Measurements from ENCODE around the gene JSRP1.
"Not testable (repeated sequence)": the region's sequence is repeated elsewhere in the genome, so short reads cannot be mapped to it uniquely, and the experiment has no call there.

Gene JSRP1

GRCh38 chr19:2282062-2282861 is 26.0 kb upstream of the JSRP1 start, which contains the start of gene PEAK3:
Gene PEAK3, minus strand, starts transcription at chr19:2282175. Its CDS starts 1,244 bp downstream, at chr19:2280931.
- peak; percentile 50 for DNase-seq

GRCh38 chr19:2281265-2282061 is 25.2 kb upstream of the JSRP1 start:
- not testable (repeated sequence) for DNase-seq

GRCh38 chr19:2280633-2281264 is 24.5 kb upstream of the JSRP1 start:
- no peak for DNase-seq

GRCh38 chr19:2278459-2279158 is 22.4 kb upstream of the JSRP1 start:
- DNase-seq: no peak

GRCh38 chr19:2277138-2277537 is 20.9 kb upstream of the JSRP1 start:
- DNase-seq: no peak

- no peak for DNase-seq
Measured at GRCh38 chr19:2276429-2276986, 20.3 kb upstream of the JSRP1 start.

DNA sequence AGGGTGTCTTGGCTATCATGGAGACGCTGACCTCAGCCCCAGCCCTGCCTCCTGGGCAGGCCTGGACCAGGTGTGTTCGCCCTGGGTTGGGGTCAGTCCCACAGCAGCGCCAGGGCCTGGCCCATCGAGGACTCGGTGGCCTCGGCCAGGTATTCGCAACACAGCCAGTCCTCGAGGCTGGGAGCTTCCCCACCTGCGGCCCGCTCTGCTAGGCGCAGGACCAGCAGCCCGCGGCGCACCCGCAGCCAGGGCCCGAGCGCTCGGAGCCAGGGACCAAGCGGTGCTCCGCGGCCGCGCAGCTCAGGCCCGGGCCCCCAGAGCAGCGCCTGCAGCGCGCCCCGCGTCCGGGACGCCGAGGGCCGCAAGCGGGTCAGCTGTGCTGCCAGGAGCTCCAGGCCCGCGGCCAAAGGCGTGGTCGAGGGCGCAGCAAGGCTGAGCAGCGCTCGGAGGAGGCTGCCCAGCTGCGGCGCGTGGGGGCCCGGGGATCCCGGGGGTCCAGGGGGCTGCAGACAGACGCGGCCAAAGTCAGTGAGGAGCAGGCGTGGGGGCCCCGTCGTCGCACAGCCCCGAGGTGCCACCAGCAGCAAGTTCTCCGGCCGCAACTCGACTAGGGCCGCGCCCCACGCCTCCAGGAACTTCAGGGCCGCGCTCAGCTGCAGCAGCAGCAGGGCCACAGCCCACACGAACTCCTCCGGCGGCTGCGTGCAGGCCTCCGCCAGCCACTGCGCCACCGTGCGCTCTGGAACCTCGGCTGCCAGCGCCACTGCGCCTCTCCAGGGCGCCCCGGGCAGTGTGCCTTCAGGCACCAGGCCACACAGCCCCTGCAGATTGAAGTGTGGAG is 19.6 kb upstream of the JSRP1 start:
- no peak for DNase-seq

DNA sequence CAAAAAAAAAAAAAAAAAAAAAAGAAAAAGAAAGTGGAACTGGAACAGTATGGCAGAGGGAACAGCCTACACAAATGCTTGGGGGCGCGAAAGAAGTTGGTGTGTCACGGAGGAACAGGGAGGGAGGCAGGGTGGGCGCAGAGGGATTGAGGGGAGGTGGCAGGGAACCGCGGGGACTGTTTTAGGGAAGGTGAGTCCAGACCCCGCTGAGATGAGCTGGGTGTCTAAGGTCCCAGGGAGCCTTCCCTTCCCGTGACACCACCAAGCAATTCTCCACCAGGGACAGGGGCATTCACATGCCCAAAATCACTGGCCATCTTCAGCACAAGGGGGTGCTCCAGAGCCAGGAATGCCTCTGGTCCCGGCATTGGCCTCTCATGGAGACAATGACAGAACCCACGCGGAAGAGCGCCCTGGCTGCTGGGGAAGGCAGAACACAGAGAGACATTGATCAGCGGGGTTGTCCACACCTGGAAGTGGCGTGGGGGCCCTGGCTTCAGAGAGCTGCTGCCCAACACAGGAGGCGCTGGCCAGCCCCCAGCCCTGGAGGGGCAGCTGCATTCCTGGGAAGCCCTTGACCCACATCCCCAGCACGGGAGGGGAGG is 18.8 kb upstream of the JSRP1 start:
- peak; percentile 53 for DNase-seq

DNA sequence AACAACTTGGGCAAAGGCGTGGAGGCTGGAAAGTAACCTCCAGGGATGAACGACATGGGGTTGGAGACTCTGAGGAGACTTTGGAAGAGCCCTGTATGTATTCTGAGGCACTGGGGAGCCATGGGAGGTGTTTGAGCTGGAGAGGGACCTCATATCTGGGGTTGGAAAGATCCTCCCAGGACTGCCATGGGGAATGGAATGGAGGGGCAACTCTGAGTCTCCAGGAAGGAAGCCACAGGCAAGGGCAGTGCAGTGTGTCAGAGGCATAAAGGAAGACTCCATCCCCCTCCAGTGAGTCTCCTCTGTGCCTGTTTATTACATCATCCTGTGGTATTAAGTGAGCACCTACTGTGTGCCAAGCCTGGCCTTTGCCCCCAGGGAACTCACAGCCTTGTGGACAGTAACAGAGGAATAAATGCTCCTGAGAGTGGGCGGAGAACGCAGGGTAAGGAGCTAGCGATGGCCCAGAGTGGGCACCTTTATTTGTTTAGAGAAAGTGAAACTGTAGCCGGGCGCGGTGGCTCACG is 18.0 kb upstream of the JSRP1 start:
- DNase-seq: no peak

GRCh38 chr19:2273356-2274184 is 17.4 kb upstream of the JSRP1 start:
- peak; percentile 83 for DNase-seq

GRCh38 chr19:2271234-2272103 is 15.3 kb upstream of the JSRP1 start:
- DNase-seq: no peak

DNA sequence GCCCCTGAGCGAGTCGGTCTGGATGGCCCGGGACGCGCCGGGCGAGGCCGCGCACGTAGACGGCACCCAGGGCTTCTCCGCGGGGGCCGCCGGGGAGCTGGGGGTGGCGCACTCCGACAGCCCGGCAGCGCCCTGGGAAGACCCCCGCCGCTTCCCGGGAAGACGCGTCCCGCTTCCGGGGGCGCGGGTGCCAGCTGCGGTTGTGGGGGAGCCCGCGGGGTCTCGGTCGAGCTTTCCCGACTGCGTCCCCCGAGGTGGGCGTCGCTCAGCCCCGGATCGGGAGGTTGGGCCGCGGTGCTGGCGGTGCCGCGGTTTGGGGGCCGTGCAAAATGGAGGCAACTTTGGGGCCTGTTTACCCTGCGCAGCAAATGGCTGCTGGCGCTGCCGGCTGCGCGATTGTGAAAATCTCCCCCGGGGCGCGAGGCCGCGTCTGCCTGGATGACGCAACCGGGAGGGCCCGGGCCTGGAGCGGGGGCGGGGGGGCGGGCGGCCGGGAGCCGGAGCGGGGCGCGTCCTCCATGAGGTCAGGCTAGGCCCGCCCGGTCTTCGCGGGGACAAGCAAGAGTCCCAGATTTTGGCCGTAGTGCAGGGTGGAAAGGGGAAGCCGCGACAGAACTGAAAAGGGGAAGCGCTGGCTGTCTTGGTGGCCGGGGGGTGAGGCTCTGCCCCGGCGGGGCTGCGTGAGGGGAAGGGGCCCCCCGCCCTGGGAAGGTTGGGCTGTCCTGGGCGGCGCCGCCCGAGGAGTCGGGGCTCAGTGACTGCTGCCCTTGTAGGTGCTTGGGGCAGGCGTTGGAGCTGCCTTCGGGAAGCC is 14.4 kb upstream of the JSRP1 start:
- peak; percentile 80 for DNase-seq

DNA sequence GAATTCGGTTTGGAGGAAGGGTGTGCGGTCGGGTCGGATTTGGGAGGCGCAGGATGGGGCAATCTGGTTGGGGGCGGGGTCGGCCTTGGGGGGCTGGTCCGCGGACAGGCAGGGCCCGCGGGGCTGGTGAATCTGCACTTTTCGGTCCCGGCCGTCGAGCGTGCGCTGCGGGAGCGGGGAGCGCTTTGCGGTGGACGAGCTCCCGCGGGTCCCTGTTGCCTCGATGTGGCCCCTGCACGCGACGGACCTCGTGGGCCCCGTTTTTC is 13.9 kb upstream of the JSRP1 start:
- DNase-seq: no peak

GRCh38 chr19:2269244-2270156 is 13.3 kb upstream of the JSRP1 start:
- peak; percentile 99 for DNase-seq

- DNase-seq: no peak
Measured at GRCh38 chr19:2268861-2269243, 12.6 kb upstream of the JSRP1 start.

DNA sequence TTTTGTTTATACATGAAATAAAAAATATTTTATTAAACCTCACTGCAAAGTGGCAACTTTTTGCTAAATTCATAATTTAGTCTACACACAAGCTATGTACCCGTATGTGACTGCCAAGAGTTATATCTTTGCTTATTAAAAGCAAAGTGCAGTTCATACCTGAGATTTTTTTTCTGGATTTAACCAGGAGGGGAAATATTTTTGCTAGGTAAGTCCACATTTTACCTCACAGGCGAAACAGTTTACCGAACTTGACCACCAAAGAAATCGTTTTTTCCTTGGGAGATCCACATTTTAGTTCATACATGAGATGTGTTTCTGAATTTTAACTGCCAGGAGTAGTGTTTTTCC is 12.2 kb upstream of the JSRP1 start:
- DNase-seq: no peak

Measured in CD4-positive, alpha-beta T cell treated with Interleukin-21 for 1 hour (primary cell).